Endothelial cell of umbilical vein (primary cell): ENCODE measurements around the gene COL13A1. TPM values are rescaled to one million over a fixed set of nuclear protein-coding genes. Genes with fewer than 3 reads are reported as not detected.

Source experiments
- BruUV-seq: library from RNA; stranded (reverse); fragments of 400-500 nt; replicated peaks from 2 replicates; lab custom pipeline; 2021; lab: Mats Ljungman, UMichigan
- CTCF ChIA-PET: fragments of 300-600, 350-600 bp; sonication (Branson Sonifier 250); formaldehyde crosslinking; loops from one replicate; lab custom pipeline; 2021; ENCODE audit warnings: antibody characterized with exemption, inconsistent platforms; lab: Charles Lee
- POLR2A ChIA-PET: fragments of 300-600, 350-600 bp; sonication (Branson Sonifier 250); formaldehyde crosslinking; loops from one replicate; lab custom pipeline; 2021; ENCODE audit warnings: antibody characterized with exemption, inconsistent platforms; lab: Charles Lee
- DNase-seq: peaks from one replicate; pipeline ENCODE4 v3.0.0-alpha.2; 2011; ENCODE audit warnings: low read depth, low spot score
- FAIRE-seq: peaks from 2 replicates; lab custom pipeline; 2011; peaks lifted over from hg19 to GRCh38; lab: Jason Lieb, UNC
- H2AFZ ChIP-seq: 2 replicates; pipeline ENCODE4 v1.6.0; 2012; ENCODE audit warnings: low read depth, low read length, control low read depth, inconsistent platforms
- H3K27ac ChIP-seq: 2 replicates; pipeline ENCODE4 v1.5.1; 2011; ENCODE audit warnings: low read depth, mild to moderate bottlenecking, control low read depth, low read length, moderate library complexity; ENCODE audit not compliant: insufficient read depth
- H3K27me3 ChIP-seq, 2 experiments: 2 replicates each; pipeline versions ENCODE4 v1.6.0 to v1.6.1; 2011; ENCODE audit warnings: low read length in 2 of 2, mixed read lengths in 1 of 2; ENCODE audit not compliant: control insufficient read depth in 2 of 2, insufficient read depth in 2 of 2
- H3K36me3 ChIP-seq, 2 experiments: 2 replicates in 1 of 2; 3 replicates in 1 of 2; pipeline ENCODE4 v1.5.1; 2011; ENCODE audit warnings: low read length in 2 of 2, mild to moderate bottlenecking in 1 of 2, moderate library complexity in 1 of 2; ENCODE audit not compliant: control insufficient read depth in 2 of 2, insufficient read depth in 2 of 2; ENCODE audit errors: extremely low read depth in 1 of 2
- H3K4me1 ChIP-seq: 3 replicates; pipeline ENCODE4 v1.5.1; 2011; ENCODE audit warnings: mild to moderate bottlenecking, low read length; ENCODE audit not compliant: control insufficient read depth, insufficient read depth; ENCODE audit errors: extremely low read depth
- H3K4me2 ChIP-seq: 2 replicates; pipeline ENCODE4 v1.6.1; 2011; ENCODE audit warnings: low read length, control low read depth, mixed read lengths; ENCODE audit not compliant: insufficient read depth
- H3K4me3 ChIP-seq, 3 experiments: fragments of 200-600 bp in 1 of 3; sonication (generic), shearing (Covaris generic) in 1 of 3; replicated peaks in 1 of 3; 2 replicates each; pipeline ENCODE4 v1.5.1; 2011 to 2016; ENCODE audit warnings: control low read depth in 3 of 3, low read length in 3 of 3, mild to moderate bottlenecking in 2 of 3, inconsistent platforms in 1 of 3, low read depth in 1 of 3, moderate library complexity in 1 of 3; ENCODE audit not compliant: insufficient read depth in 1 of 3
- H3K79me2 ChIP-seq: 2 replicates; pipeline ENCODE4 v1.6.0; 2012; ENCODE audit warnings: low read length, inconsistent platforms; ENCODE audit not compliant: control insufficient read depth, insufficient read depth
- H3K9ac ChIP-seq: replicated peaks from 2 replicates; pipeline ENCODE3; 2011; ENCODE audit warnings: low read length, control low read depth; ENCODE audit not compliant: insufficient read depth; ENCODE audit errors: extremely low read depth
- H3K9me1 ChIP-seq: replicated peaks from 3 replicates; pipeline ENCODE4 v1.6.0; 2011; ENCODE audit warnings: mild to moderate bottlenecking, low read length; ENCODE audit not compliant: control insufficient read depth, insufficient read depth; ENCODE audit errors: extremely low read depth
- H3K9me3 ChIP-seq: replicated peaks from 2 replicates; pipeline ENCODE4 v1.5.1; 2012; ENCODE audit warnings: low read length, inconsistent platforms; ENCODE audit not compliant: control insufficient read depth, insufficient read depth
- H4K20me1 ChIP-seq: replicated peaks from 2 replicates; pipeline ENCODE3; 2011; ENCODE audit warnings: mild to moderate bottlenecking, low read length; ENCODE audit not compliant: control insufficient read depth, insufficient read depth; ENCODE audit errors: extremely low read depth
- GATA2 ChIP-seq: IDR thresholded peaks from 2 replicates; pipeline ENCODE4 v1.7.0; 2011; ENCODE audit warnings: low read depth, mild to moderate bottlenecking, moderate library complexity, mixed read lengths, low read length; ENCODE audit not compliant: insufficient read length, insufficient read depth
- JUN ChIP-seq: IDR thresholded peaks from 2 replicates; pipeline ENCODE4 v1.6.1; 2011; ENCODE audit warnings: borderline replicate concordance, low read depth; ENCODE audit not compliant: insufficient read length, insufficient read depth
- MAX ChIP-seq: IDR thresholded peaks from 2 replicates; pipeline ENCODE4 v1.6.1; 2011; ENCODE audit not compliant: insufficient read depth, insufficient read length
- POLR2A ChIP-seq: IDR thresholded peaks from 2 replicates; pipeline ENCODE4 v1.6.1; 2012; ENCODE audit warnings: low read depth, mild to moderate bottlenecking, control low read depth, low read length
- dilution Hi-C: fragments of 300-500 bp; cut with MboI; formaldehyde crosslinking; loops from one replicate; pipeline ENCODE4 v1.15.0; 2019; ENCODE audit warnings: low sequenced_read_pairs; ENCODE audit not compliant: extremely low pct_ligation_motif_present
- intact Hi-C: fragments of 100-400 bp; cut with micrococcal nuclease; formaldehyde crosslinking; loops from one replicate; pipeline ENCODE4 v1.10.0; 2022
- polyA plus RNA-seq, 4 experiments: library from polyadenylated mRNA; depleted of rRNA in 3 of 4; stranded (reverse) in 3 of 4; unstranded in 1 of 4; fragments of >200 nt; gene quantifications; 2 replicates each; pipeline versions ENCODE4 v1.2.1 to v1.2.3, GENCODE V29; 2011 to 2012; ENCODE audit warnings: missing spikeins in 1 of 4
- total RNA-seq: library from RNA; stranded (reverse); gene quantifications from 2 replicates; pipeline ENCODE4 v1.2.3, GENCODE V29; 2021
- TF ChIP-seq, protein P1 (sequence below), 2 donors: IDR thresholded peaks; 1 replicate in 1 of 2; 2 replicates in 1 of 2; pipeline ENCODE4 v1.5.1; 2011; ENCODE audit warnings: low read length in 2 of 2, mild to moderate bottlenecking in 2 of 2, moderate library complexity in 2 of 2, control low read depth in 1 of 2, inconsistent platforms in 1 of 2, low read depth in 1 of 2; ENCODE audit not compliant: insufficient read depth in 1 of 2; ENCODE audit errors: extremely low read depth in 1 of 2

The COL13A1 gene
- total and polyA plus RNA-seq, 2 donors (not counting 3 experiments of a cell fraction or from before 2014, with no cell fraction given), result 21.4 to 47.5 TPM

- intact Hi-C loops, result loop anchor here (1.0 to 2.0 kb wide), 7 partner anchors 13 to 270 kb away; partner anchors contain the start of gene COL13A1
- FAIRE-seq, result peak; percentile 77
- H2AFZ ChIP-seq, result no peak overlapping the region
- no peak overlapping the region for H3K9ac ChIP-seq
- CTCF ChIA-PET, result interaction anchor here (0.6 to 11.1 kb wide), 67 partner anchors 10 to 450 kb away, joined by 3 to 622 read pairs (median 5); partner anchors contain the start of genes COL13A1 and TYSND1
- peak; percentile 58 for DNase-seq
- H3K27ac ChIP-seq, result no peak overlapping the region
- no TSS peak for BruUV-seq
- dilution Hi-C loops, result no loop called here
- POLR2A ChIA-PET, result interaction anchor here (0.8 kb wide), 1 partner anchor 13 kb away, joined by 3 read pairs; no protein-coding TSS in a partner anchor
- H3K27me3 ChIP-seq, result no peaks in the 10 kb centered on the region
- H3K9me1 ChIP-seq, result no peaks in the 10 kb centered on the region
- no peak overlapping the region for H3K4me2 ChIP-seq
- H3K4me3 ChIP-seq, result no peak overlapping the region
- no peak for TF ChIP-seq POLR2A
- TF ChIP-seq JUN, result no peak
- TF ChIP-seq, protein P1, sequence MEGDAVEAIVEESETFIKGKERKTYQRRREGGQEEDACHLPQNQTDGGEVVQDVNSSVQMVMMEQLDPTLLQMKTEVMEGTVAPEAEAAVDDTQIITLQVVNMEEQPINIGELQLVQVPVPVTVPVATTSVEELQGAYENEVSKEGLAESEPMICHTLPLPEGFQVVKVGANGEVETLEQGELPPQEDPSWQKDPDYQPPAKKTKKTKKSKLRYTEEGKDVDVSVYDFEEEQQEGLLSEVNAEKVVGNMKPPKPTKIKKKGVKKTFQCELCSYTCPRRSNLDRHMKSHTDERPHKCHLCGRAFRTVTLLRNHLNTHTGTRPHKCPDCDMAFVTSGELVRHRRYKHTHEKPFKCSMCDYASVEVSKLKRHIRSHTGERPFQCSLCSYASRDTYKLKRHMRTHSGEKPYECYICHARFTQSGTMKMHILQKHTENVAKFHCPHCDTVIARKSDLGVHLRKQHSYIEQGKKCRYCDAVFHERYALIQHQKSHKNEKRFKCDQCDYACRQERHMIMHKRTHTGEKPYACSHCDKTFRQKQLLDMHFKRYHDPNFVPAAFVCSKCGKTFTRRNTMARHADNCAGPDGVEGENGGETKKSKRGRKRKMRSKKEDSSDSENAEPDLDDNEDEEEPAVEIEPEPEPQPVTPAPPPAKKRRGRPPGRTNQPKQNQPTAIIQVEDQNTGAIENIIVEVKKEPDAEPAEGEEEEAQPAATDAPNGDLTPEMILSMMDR (IDR thresholded peaks at IDR 0.05; ENCODE audit: extremely low read depth in 1 of 2, insufficient read depth in 1 of 2, low read depth in 1 of 2, low read length in 2 of 2), result peak; percentile 93 to 96
- no peak for TF ChIP-seq GATA2
- no peak for TF ChIP-seq MAX
- H3K4me1 ChIP-seq, result peaks cover 17% of the 10 kb centered on the region
- no peaks in the 10 kb centered on the region for H3K9me3 ChIP-seq
- no peaks in the 10 kb centered on the region for H4K20me1 ChIP-seq
- H3K36me3 ChIP-seq, result no peaks in the 10 kb centered on the region
- no peaks in the 10 kb centered on the region for H3K79me2 ChIP-seq
These were observed 112.9 kb downstream of the COL13A1 start for GRCh38 chr10:69914398-69915214.
